Mucosa of rectum (tissue), 2 donors: ENCODE measurements around the gene RPH3AL.

Experiments used
- H3K27ac ChIP-seq, 2 donors: one replicate each; pipeline ENCODE4 v1.7.0; 2013; ENCODE audit warnings: inconsistent platforms in 2 of 2, low read depth in 2 of 2, low read length in 2 of 2
- H3K27me3 ChIP-seq, 2 donors: one replicate each; pipeline ENCODE4 v1.7.0; 2013; ENCODE audit warnings: low read length in 2 of 2; ENCODE audit not compliant: control insufficient read depth in 2 of 2, insufficient read depth in 2 of 2
- H3K36me3 ChIP-seq, 2 donors: one replicate each; pipeline ENCODE4 v1.7.0; 2013; ENCODE audit warnings: low read length in 2 of 2; ENCODE audit not compliant: control insufficient read depth in 2 of 2, insufficient read depth in 2 of 2
- H3K4me1 ChIP-seq, 2 donors: one replicate each; pipeline ENCODE4 v1.7.0; 2013; ENCODE audit warnings: low read length in 2 of 2, mild to moderate bottlenecking in 1 of 2; ENCODE audit not compliant: control insufficient read depth in 2 of 2, insufficient read depth in 2 of 2
- H3K4me3 ChIP-seq, 2 donors: one replicate each; pipeline ENCODE4 v1.7.0; 2013; ENCODE audit warnings: low read length in 2 of 2
- H3K9ac ChIP-seq, 2 donors: one replicate each; pipeline ENCODE4 v1.7.0; 2013; ENCODE audit warnings: low read length in 2 of 2, low read depth in 1 of 2, mild to moderate bottlenecking in 1 of 2
- H3K9me3 ChIP-seq, 2 donors: one replicate each; pipeline ENCODE4 v1.7.0; 2013; ENCODE audit warnings: low read length in 2 of 2; ENCODE audit not compliant: control insufficient read depth in 2 of 2
- donor health status: healthy.
- donor health status: Normal muscosa, but diverticular disease.

RPH3AL gene

DNA sequence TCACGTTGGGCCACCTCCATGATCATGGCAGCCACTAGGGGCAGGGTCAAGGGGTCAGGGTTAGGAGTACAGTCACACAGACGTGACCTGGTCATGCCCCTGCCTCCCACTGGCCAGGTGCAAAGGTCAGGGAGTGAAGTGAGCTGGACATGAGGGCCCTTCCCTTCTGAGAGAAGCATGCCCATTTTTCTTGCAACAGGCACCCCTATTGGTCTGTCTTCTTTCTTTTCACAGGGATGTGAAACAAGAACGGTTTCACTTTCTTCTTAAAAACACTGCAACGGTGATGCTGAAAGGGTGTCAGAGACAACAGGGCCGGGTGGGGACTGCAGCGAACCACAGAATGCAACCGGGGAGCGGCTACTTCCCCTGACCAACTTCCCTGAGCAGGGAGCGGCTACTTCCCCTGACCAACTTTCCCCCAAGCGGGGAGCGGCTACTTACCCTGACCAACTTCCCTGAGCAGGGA lies 119.1 kb downstream of the RPH3AL start:
- Histone ChIP-seq H3K9me3 (no peaks in the 10 kb centered on the region), H3K9ac (peak overlapping the region in 1 of 2 donors; percentile 52), H3K4me1 (peaks cover 4 to 22% of the 10 kb centered on the region in 2 donors), H3K4me3 (no peak overlapping the region), H3K27ac (peak overlapping the region; percentile 82 to 92), H3K27me3 (no peaks in the 10 kb centered on the region), H3K36me3 (peaks cover 0 to 4% of the 10 kb centered on the region in 2 donors)

DNA sequence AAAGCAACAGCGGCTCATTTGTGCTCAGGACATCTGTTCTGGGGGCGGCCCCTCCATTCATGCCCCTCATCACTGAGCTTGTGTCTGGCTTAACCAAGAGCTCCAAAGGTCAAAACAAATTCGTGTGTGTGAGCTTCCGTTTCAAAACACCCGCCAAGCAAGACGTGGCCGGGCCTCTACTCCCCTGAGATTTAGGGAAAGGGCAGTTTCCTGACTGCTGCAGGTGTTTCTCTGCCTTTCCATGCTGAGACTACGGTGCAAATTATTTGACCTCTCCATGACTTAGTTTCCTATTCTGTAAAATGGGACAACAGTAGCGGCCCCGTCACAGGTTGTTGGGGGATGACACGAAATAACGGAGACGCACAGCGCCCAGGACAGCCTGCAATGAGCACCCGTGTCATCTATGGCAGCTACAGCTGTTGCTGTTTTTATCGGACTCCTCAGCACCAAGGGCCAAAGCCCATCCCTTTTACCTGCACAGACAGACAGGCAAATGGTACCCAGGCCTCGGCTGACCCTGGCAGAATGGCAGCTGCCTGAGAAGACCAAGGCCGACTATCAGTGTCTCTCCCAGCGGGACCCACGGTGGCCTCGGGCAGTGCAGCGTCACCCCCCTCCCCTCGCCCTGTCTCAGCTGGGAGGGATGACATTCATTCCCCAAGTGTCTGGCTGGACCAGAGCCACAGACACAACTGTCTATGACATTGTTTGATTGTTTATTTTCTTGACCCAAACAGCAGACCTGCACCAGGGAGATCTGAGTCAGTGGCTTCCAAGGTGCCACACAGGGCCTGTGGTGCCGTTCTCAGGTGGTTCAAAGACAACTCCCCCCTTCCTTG lies 120.4 kb downstream of the RPH3AL start:
- no peaks in the 10 kb centered on the region for H3K27me3 ChIP-seq
- no peak overlapping the region for H3K4me3 ChIP-seq
- peak overlapping the region; percentile 82 to 92 for H3K27ac ChIP-seq
- no peak overlapping the region for H3K9ac ChIP-seq
- no peaks in the 10 kb centered on the region for H3K9me3 ChIP-seq
- H3K36me3 ChIP-seq = no peaks in the 10 kb centered on the region
- peaks cover 4 to 22% of the 10 kb centered on the region in 2 donors for H3K4me1 ChIP-seq

DNA sequence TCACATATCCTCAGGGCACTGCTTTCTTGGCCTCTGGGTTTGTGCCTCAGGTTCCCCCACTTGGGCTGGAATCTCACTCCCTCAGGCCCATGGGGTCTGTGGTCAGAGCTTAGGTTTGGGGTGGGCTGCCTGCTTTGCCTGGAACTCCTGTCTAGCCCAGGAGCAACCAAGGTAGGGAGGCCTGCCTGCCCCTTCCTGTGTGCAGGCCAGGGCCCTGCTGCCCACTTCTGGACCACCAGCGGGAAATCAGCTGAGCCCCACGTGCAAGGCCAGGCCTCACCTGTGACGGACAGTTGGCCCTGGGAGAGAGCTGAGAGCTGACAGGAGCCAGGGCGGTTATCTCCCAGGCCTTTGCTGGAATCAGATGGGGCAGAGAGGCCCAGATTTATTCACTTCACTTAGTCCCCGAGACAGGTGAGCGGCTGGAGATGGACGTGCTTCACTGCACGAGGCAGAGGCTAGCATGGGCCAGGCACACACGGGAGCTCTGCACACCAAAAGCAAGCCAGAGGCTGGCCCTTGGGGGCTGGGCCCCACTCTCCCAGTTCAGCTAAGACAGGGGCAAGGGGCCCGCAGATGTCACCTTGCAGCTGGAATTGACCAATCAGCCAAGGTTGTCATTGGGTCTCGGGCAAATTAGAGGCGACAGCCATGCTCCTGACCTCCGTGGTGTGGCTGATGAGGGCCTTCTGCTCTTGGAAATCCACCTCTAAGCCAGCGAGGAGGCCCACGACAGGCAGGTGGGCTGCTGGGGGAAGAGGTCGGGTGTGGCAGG lies 121.2 kb downstream of the RPH3AL start:
- H3K4me3 ChIP-seq = no peak overlapping the region
- H3K4me1 ChIP-seq = peaks cover 4 to 22% of the 10 kb centered on the region in 2 donors
- H3K27ac ChIP-seq = no peak overlapping the region
- H3K36me3 ChIP-seq = no peaks in the 10 kb centered on the region
- H3K9ac ChIP-seq = no peak overlapping the region
- no peaks in the 10 kb centered on the region for H3K27me3 ChIP-seq
- H3K9me3 ChIP-seq = no peaks in the 10 kb centered on the region

DNA sequence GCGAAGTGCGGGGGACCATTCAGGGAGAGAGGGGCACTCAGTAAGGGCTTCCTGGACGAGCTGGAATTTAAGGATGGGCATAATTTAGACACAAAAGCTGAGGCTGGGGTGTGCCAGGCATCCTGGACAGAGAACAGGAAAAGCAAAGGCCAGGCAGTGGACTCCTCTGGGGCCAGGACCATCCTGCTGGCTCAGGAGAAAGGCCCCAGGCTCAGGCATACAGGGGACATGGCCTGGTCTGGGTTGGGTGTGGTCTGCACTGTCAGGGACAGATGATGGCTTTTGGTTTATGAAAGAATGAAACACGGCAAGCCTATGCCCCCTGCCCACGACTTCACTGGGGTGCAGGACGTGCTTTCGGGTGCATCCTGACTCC lies 122.2 kb downstream of the RPH3AL start:
- H3K27ac ChIP-seq = no peak overlapping the region

DNA sequence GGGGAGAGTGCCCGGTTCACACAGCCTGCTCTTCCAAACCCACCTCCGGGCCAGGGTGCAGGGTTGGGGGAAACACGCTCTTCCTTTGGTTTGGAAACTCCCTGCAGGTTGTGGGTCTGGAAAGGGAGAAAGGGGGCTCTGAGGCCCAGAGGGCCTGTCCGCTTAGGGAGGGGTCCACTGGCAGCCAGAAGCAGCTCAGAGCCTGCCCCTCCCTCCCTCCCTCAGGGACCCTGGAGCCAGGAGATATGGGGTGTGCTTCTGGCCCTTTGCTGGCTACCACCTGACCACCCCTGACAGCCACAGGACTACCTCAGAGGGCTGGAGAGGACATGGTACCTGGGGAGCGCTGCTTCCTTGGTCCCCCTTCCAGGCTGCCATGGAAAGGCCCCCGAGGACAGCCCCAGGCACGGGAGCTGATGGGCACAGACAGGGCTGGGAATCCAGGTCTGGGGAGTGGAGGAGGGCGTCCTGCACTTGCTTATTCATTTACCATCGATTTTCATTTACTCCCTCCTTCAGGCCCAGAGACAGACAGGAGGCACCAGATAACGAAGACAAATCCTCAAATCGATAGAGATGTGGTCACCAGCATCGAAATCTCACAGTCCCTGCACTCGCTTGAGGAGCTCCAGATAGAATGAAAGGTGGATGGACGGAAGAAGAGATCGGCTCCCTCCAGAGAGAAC lies 122.8 kb downstream of the RPH3AL start:
- Histone ChIP-seq H3K27me3 (no peaks in the 10 kb centered on the region), H3K4me3 (no peak overlapping the region), H3K36me3 (no peaks in the 10 kb centered on the region), H3K9me3 (no peaks in the 10 kb centered on the region), H3K9ac (no peak overlapping the region), H3K27ac (no peak overlapping the region), H3K4me1 (peaks cover 4 to 20% of the 10 kb centered on the region in 2 donors)

More for the DNA sequence above, 122.2 kb downstream of the RPH3AL start:
- Histone ChIP-seq H3K4me3 (no peak overlapping the region), H3K9me3 (no peaks in the 10 kb centered on the region), H3K36me3 (no peaks in the 10 kb centered on the region), H3K9ac (no peak overlapping the region), H3K27me3 (no peaks in the 10 kb centered on the region), H3K4me1 (peaks cover 4 to 22% of the 10 kb centered on the region in 2 donors)

DNA sequence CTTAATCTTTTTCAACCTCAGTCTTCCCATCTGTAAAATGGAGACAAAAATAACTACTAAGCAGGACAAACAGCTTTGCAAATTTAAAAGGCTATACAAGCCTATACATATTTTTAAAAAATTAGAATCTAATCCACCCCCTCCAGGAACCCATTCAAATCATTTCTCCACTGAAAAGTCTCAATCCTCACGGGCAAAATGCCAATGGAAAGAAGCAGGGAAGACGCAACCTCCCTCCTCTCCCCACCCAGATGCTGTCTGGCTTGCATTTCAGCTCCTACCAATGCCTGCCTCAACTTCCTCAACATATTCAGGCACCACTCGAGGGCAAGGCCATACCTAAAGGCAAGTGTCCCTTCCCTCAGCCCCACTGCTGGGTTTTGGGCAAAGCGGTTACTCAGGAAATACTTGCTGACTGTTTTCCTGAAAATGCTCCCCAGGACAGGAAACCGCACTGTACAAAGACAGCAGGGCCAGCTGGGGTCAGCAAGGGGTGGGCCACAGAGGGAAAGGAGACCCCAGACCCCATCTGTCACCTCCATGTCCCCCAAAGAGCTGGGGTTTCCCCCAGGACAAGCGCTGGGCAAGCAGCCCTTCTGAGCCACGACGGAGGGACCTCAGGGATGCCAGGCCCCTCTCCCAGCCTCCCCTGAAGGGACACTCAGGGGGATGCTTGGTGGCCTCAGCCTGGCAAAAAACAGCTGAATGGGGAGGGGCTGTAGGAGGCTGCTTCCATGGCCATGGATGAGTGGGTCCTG lies 123.5 kb downstream of the RPH3AL start:
- H3K27me3 ChIP-seq = no peaks in the 10 kb centered on the region
- H3K27ac ChIP-seq = no peak overlapping the region
- H3K9ac ChIP-seq = no peak overlapping the region
- H3K36me3 ChIP-seq = no peaks in the 10 kb centered on the region
- no peak overlapping the region for H3K4me3 ChIP-seq
- H3K9me3 ChIP-seq = no peaks in the 10 kb centered on the region
- H3K4me1 ChIP-seq = peaks cover 4 to 13% of the 10 kb centered on the region in 2 donors

DNA sequence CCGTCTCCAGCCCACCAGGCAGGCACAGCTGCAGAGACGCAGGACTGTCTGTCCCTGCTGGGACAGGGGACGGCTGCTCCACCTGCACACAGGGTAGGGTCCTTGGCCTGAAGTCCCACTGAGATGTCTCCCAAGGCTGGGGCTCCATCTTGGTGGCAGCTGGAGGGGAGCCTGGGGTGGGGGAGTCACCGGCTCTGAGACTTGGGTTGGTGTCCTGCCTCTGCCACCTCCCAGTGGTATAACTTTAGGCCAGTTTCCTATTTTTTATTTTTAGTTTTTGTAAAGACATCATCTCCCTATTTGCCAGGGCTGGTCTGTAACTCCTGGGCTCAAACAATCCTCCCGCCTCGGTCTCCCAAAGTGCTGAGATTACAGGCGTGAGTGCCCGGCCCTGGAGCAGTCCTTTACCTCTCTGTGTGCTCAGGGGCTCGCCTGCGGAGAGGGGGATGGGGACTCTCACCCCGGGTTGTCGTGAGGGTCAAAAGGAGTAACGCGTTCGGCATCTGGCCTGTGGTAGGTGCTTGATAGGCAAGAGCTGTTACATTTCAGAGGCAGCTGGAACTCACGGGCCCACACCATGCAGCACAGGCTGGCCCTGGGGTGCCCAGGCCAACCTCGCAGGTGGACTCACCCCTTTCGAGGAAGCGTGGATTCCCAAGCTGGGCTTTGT lies 124.5 kb downstream of the RPH3AL start:
- H3K4me1 ChIP-seq = peaks cover under 1 to 6% of the 10 kb centered on the region in 2 donors
- no peak overlapping the region for H3K27ac ChIP-seq
- no peaks in the 10 kb centered on the region for H3K9me3 ChIP-seq
- H3K27me3 ChIP-seq = no peaks in the 10 kb centered on the region
- H3K4me3 ChIP-seq = no peak overlapping the region
- H3K9ac ChIP-seq = no peak overlapping the region
- no peaks in the 10 kb centered on the region for H3K36me3 ChIP-seq

GRCh38 chr17:227078-227945 lies 125.3 kb downstream of the RPH3AL start:
- Histone ChIP-seq H3K4me1 (no peaks in the 10 kb centered on the region), H3K4me3 (no peak overlapping the region), H3K27me3 (no peaks in the 10 kb centered on the region), H3K27ac (no peak overlapping the region), H3K9ac (no peak overlapping the region), H3K9me3 (no peaks in the 10 kb centered on the region), H3K36me3 (no peaks in the 10 kb centered on the region)
